ENCODE data around the gene CARD11. TPM values are rescaled to one million over a fixed set of nuclear protein-coding genes. Genes with fewer than 3 reads are reported as not detected.

CARD11 gene
- total and polyA plus RNA-seq, 5 donors from 2014 or later = 7.1 to 118 (median 10.8) TPM

- H3K36me3 Mint-ChIP-seq = peaks cover 42% of the 10 kb centered on the region
Measured at GRCh38 chr7:2968616-2969397, 74.9 kb downstream of the CARD11 start.

DNA sequence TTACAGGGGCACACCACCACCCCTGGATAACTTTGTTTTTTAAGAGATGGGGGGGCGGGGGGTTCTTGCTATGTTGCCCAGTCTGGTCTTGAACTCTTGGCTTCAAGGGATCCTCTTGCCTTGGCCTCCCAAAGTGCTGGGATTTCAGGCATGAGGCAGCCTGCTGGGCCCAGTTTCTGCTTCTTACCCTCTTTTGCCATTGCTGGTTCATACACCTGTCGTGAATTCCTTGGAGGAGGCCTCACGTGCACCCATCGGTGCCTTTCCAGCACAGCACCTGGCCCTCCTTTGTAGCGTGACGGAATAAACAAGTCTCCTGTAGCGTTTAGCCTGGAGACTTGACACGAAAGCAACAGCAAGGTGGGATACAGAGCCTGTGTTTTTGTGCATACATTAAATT, 75.5 kb downstream of the CARD11 start:
- no peaks in the 10 kb centered on the region for H3K27me3 ChIP-seq (ENCODE audit: control insufficient read depth, insufficient read depth, low read length)
- H3K9me3 ChIP-seq (ENCODE audit: control insufficient read depth in 2 of 2, low read length in 2 of 2) = peaks cover 12 to 21% of the 10 kb centered on the region in 2 experiments
- peaks cover 0 to 23% (median 2%) of the 10 kb centered on the region in 7 donors for H3K9me3 Mint-ChIP-seq
- no peaks in the 10 kb centered on the region for H3K4me1 ChIP-seq (ENCODE audit: control insufficient read depth, insufficient read depth, low read length, poor library complexity, severe bottlenecking)
- ATAC-seq (ENCODE audit: low read depth in 2 of 2) (no peak), DNase-seq (no peak)
- peaks cover 36% of the 10 kb centered on the region for H3K36me3 Mint-ChIP-seq
- H3K36me3 ChIP-seq (ENCODE audit: control insufficient read depth, insufficient read depth, low read length) = peaks cover 28% of the 10 kb centered on the region
- H3K27ac Mint-ChIP-seq = no peak overlapping the region
- peaks cover 0 to 26% (median 16%) of the 10 kb centered on the region in 4 donors for H3K4me1 Mint-ChIP-seq
- no peaks in the 10 kb centered on the region for H3K27me3 Mint-ChIP-seq
- no peak overlapping the region for H3K27ac ChIP-seq (ENCODE audit: insufficient read depth, low read length, poor library complexity, severe bottlenecking)
- H3K4me3 ChIP-seq (ENCODE audit: low read depth, low read length) = no peak overlapping the region
- no peak overlapping the region for H3K4me3 Mint-ChIP-seq

More at GRCh38 chr7:2968616-2969397, 74.9 kb downstream of the CARD11 start:
- Histone ChIP-seq H3K4me3 (ENCODE audit: low read depth, low read length) (no peak overlapping the region), H3K36me3 (ENCODE audit: control insufficient read depth, insufficient read depth, low read length) (peaks cover 29% of the 10 kb centered on the region), H3K27me3 (ENCODE audit: control insufficient read depth, insufficient read depth, low read length) (no peaks in the 10 kb centered on the region), H3K27ac (ENCODE audit: insufficient read depth, low read length, poor library complexity, severe bottlenecking) (no peak overlapping the region), H3K4me1 (ENCODE audit: control insufficient read depth, insufficient read depth, low read length, poor library complexity, severe bottlenecking) (no peaks in the 10 kb centered on the region), H3K9me3 (ENCODE audit: control insufficient read depth in 2 of 2, low read length in 2 of 2) (peaks cover 12 to 21% of the 10 kb centered on the region in 2 experiments)
- Mint-ChIP-seq H3K27ac (no peak overlapping the region), H3K9me3 (peaks cover 0 to 23% (median 1%) of the 10 kb centered on the region in 7 donors), H3K4me3 (no peak overlapping the region), H3K4me1 (peaks cover 0 to 28% (median 14%) of the 10 kb centered on the region in 4 donors), H3K27me3 (no peaks in the 10 kb centered on the region)
- ATAC-seq (ENCODE audit: low read depth in 2 of 2) (no peak), DNase-seq (no peak)

DNA sequence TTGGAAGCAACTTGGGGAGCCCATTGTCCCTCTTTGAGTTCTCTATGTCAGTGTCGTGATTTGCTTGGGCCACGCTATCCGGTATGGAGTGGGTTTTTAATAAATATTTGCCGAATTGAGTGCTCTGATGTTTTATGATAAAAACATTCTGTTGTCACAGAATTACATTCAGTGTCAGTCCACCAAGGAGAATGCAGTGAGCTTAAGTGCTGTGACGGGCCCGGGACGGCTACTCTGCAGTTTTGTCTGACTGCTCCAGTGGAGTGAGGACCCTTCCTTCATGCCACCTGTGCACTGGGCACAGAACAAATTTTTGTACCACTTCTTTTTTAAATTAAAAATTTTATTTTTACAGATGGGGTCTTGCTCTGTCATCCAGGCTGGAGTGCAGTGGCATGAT, 76.0 kb downstream of the CARD11 start:
- no peaks in the 10 kb centered on the region for H3K4me1 ChIP-seq (ENCODE audit: control insufficient read depth, insufficient read depth, low read length, poor library complexity, severe bottlenecking)
- H3K36me3 Mint-ChIP-seq = peaks cover 34% of the 10 kb centered on the region
- H3K27ac Mint-ChIP-seq = no peak overlapping the region
- H3K27me3 Mint-ChIP-seq = no peaks in the 10 kb centered on the region
- peaks cover 12 to 21% of the 10 kb centered on the region in 2 experiments for H3K9me3 ChIP-seq (ENCODE audit: control insufficient read depth in 2 of 2, low read length in 2 of 2)
- H3K27ac ChIP-seq (ENCODE audit: insufficient read depth, low read length, poor library complexity, severe bottlenecking) = no peak overlapping the region
- DNase-seq = no peak
- H3K4me1 Mint-ChIP-seq = peaks cover 4 to 28% (median 21%) of the 10 kb centered on the region in 4 donors
- peaks cover 24% of the 10 kb centered on the region for H3K36me3 ChIP-seq (ENCODE audit: control insufficient read depth, insufficient read depth, low read length)
- ATAC-seq (ENCODE audit: low read depth in 2 of 2) = no peak
- H3K9me3 Mint-ChIP-seq = peaks cover 0 to 23% (median 2%) of the 10 kb centered on the region in 7 donors
- no peak overlapping the region for H3K4me3 Mint-ChIP-seq
- no peak overlapping the region for H3K4me3 ChIP-seq (ENCODE audit: low read depth, low read length)
- H3K27me3 ChIP-seq (ENCODE audit: control insufficient read depth, insufficient read depth, low read length) = no peaks in the 10 kb centered on the region

GRCh38 chr7:2967253-2967652, 76.4 kb downstream of the CARD11 start:
- Mint-ChIP-seq H3K27me3 (no peaks in the 10 kb centered on the region), H3K36me3 (peaks cover 32% of the 10 kb centered on the region), H3K4me3 (no peak overlapping the region), H3K27ac (no peak overlapping the region), H3K4me1 (peaks cover 8 to 27% (median 24%) of the 10 kb centered on the region in 4 donors), H3K9me3 (peaks cover 0 to 23% (median 2%) of the 10 kb centered on the region in 7 donors)
- Histone ChIP-seq H3K36me3 (ENCODE audit: control insufficient read depth, insufficient read depth, low read length) (peaks cover 23% of the 10 kb centered on the region), H3K27me3 (ENCODE audit: control insufficient read depth, insufficient read depth, low read length) (no peaks in the 10 kb centered on the region), H3K4me3 (ENCODE audit: low read depth, low read length) (no peak overlapping the region), H3K27ac (ENCODE audit: insufficient read depth, low read length, poor library complexity, severe bottlenecking) (no peak overlapping the region), H3K9me3 (ENCODE audit: control insufficient read depth in 2 of 2, low read length in 2 of 2) (peaks cover 12 to 21% of the 10 kb centered on the region in 2 experiments), H3K4me1 (ENCODE audit: control insufficient read depth, insufficient read depth, low read length, poor library complexity, severe bottlenecking) (no peaks in the 10 kb centered on the region)
- no peak for ATAC-seq (ENCODE audit: low read depth in 2 of 2)
- no peak for DNase-seq

GRCh38 chr7:2966466-2967078, 77.1 kb downstream of the CARD11 start:
- no peak overlapping the region for H3K4me3 Mint-ChIP-seq
- H3K27me3 Mint-ChIP-seq = no peaks in the 10 kb centered on the region
- peaks cover 23% of the 10 kb centered on the region for H3K36me3 ChIP-seq (ENCODE audit: control insufficient read depth, insufficient read depth, low read length)
- peaks cover 0 to 23% (median 2%) of the 10 kb centered on the region in 7 donors for H3K9me3 Mint-ChIP-seq
- H3K36me3 Mint-ChIP-seq = peaks cover 30% of the 10 kb centered on the region
- H3K4me1 ChIP-seq (ENCODE audit: control insufficient read depth, insufficient read depth, low read length, poor library complexity, severe bottlenecking) = no peaks in the 10 kb centered on the region
- H3K27ac Mint-ChIP-seq = peak overlapping the region in 1 of 3 donors; percentile 17
- ATAC-seq (ENCODE audit: low read depth in 2 of 2) (no peak), DNase-seq (no peak)
- no peak overlapping the region for H3K4me3 ChIP-seq (ENCODE audit: low read depth, low read length)
- H3K27me3 ChIP-seq (ENCODE audit: control insufficient read depth, insufficient read depth, low read length) = no peaks in the 10 kb centered on the region
- H3K4me1 Mint-ChIP-seq = peaks cover 13 to 30% (median 28%) of the 10 kb centered on the region in 4 donors
- peaks cover 12 to 21% of the 10 kb centered on the region in 2 experiments for H3K9me3 ChIP-seq (ENCODE audit: control insufficient read depth in 2 of 2, low read length in 2 of 2)
- H3K27ac ChIP-seq (ENCODE audit: insufficient read depth, low read length, poor library complexity, severe bottlenecking) = no peak overlapping the region

- DNase-seq = no peak
- peaks cover 12 to 21% of the 10 kb centered on the region in 2 experiments for H3K9me3 ChIP-seq (ENCODE audit: control insufficient read depth in 2 of 2, low read length in 2 of 2)
- peaks cover 13 to 30% (median 28%) of the 10 kb centered on the region in 4 donors for H3K4me1 Mint-ChIP-seq
- H3K4me3 Mint-ChIP-seq = no peak overlapping the region
- H3K27me3 ChIP-seq (ENCODE audit: control insufficient read depth, insufficient read depth, low read length) = no peaks in the 10 kb centered on the region
- no peaks in the 10 kb centered on the region for H3K4me1 ChIP-seq (ENCODE audit: control insufficient read depth, insufficient read depth, low read length, poor library complexity, severe bottlenecking)
- no peak overlapping the region for H3K27ac ChIP-seq (ENCODE audit: insufficient read depth, low read length, poor library complexity, severe bottlenecking)
- H3K27me3 Mint-ChIP-seq = no peaks in the 10 kb centered on the region
- no peak overlapping the region for H3K4me3 ChIP-seq (ENCODE audit: low read depth, low read length)
- no peak for ATAC-seq (ENCODE audit: low read depth in 2 of 2)
- H3K9me3 Mint-ChIP-seq = peaks cover 0 to 23% (median 2%) of the 10 kb centered on the region in 7 donors
- peaks cover 23% of the 10 kb centered on the region for H3K36me3 ChIP-seq (ENCODE audit: control insufficient read depth, insufficient read depth, low read length)
- peaks cover 30% of the 10 kb centered on the region for H3K36me3 Mint-ChIP-seq
- H3K27ac Mint-ChIP-seq = no peak overlapping the region
Measured at GRCh38 chr7:2965745-2966270, 77.9 kb downstream of the CARD11 start.

DNA sequence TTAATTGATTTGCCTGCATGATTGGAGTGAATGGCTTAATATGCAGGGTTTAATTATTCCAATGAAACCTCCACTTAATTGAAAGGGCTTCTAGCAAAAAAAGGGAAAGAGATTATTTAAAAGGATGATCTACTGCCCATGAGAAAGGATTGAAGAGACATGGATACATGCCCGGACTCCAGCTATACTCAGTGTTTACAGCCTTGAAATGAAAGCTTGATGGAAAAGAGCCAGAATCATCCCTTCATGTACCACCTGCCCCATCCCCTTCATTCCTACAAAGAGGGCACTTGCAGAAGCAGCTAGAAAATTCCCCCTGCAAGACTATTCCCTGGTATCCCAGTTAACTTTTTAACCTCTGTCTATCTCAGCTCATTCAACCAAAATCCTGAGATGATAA, 78.4 kb downstream of the CARD11 start:
- H3K9me3 Mint-ChIP-seq = peaks cover 0 to 23% (median 2%) of the 10 kb centered on the region in 7 donors
- no peak for ATAC-seq (ENCODE audit: low read depth in 2 of 2)
- no peak overlapping the region for H3K4me3 ChIP-seq (ENCODE audit: low read depth, low read length)
- peaks cover 23% of the 10 kb centered on the region for H3K36me3 ChIP-seq (ENCODE audit: control insufficient read depth, insufficient read depth, low read length)
- H3K36me3 Mint-ChIP-seq = peaks cover 33% of the 10 kb centered on the region
- no peak for DNase-seq
- H3K27me3 Mint-ChIP-seq = no peaks in the 10 kb centered on the region
- H3K4me3 Mint-ChIP-seq = no peak overlapping the region
- H3K27ac Mint-ChIP-seq = no peak overlapping the region
- peaks cover 12 to 21% of the 10 kb centered on the region in 2 experiments for H3K9me3 ChIP-seq (ENCODE audit: control insufficient read depth in 2 of 2, low read length in 2 of 2)
- no peaks in the 10 kb centered on the region for H3K4me1 ChIP-seq (ENCODE audit: control insufficient read depth, insufficient read depth, low read length, poor library complexity, severe bottlenecking)
- H3K27me3 ChIP-seq (ENCODE audit: control insufficient read depth, insufficient read depth, low read length) = no peaks in the 10 kb centered on the region
- H3K27ac ChIP-seq (ENCODE audit: insufficient read depth, low read length, poor library complexity, severe bottlenecking) = no peak overlapping the region
- peaks cover 13 to 32% (median 30%) of the 10 kb centered on the region in 4 donors for H3K4me1 Mint-ChIP-seq
